Body of pancreas (tissue), 4 donors: ENCODE results near the gene TBRG4.

ENCODE experiments used
- POLR2A ChIP-seq, 3 donors: fragments of 450-650 bp; IDR thresholded peaks; one replicate each; pipeline ENCODE4 v1.6.1; 2016; ENCODE audit warnings: antibody characterized with exemption in 3 of 3, mild to moderate bottlenecking in 2 of 3
- TF ChIP-seq, protein P1 (sequence below), 7 experiments: fragments of 450-650 bp in 4 of 7; fragments of 200-600 bp in 3 of 7; sonication (generic) in 3 of 7; IDR thresholded peaks; one replicate each; pipeline ENCODE4 v1.5.1; 2016 to 2019; ENCODE audit warnings: antibody characterized with exemption in 7 of 7

DNA sequence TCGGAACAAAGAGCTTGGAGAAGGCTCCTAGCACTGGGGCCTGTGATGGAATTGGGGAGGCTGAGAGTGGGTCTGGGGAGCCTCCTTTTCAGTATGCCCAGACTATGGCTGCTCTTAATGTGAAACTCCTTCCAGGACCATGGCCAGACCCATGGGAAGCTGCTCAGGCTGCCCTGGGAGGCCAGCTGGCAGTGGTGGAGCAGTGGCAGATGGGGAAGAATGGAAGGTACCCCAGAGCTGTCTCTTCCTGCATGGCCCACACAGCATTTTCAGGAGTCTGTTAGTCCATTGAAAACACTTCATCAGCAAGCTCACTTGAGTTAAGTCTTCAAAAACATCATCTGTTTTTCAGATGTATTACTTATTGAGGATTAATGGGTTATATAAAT lies 41.2 kb downstream of the TBRG4 start:
- TF ChIP-seq, protein P1, sequence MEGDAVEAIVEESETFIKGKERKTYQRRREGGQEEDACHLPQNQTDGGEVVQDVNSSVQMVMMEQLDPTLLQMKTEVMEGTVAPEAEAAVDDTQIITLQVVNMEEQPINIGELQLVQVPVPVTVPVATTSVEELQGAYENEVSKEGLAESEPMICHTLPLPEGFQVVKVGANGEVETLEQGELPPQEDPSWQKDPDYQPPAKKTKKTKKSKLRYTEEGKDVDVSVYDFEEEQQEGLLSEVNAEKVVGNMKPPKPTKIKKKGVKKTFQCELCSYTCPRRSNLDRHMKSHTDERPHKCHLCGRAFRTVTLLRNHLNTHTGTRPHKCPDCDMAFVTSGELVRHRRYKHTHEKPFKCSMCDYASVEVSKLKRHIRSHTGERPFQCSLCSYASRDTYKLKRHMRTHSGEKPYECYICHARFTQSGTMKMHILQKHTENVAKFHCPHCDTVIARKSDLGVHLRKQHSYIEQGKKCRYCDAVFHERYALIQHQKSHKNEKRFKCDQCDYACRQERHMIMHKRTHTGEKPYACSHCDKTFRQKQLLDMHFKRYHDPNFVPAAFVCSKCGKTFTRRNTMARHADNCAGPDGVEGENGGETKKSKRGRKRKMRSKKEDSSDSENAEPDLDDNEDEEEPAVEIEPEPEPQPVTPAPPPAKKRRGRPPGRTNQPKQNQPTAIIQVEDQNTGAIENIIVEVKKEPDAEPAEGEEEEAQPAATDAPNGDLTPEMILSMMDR (IDR thresholded peaks at IDR 0.05), result no peak
- no peak for TF ChIP-seq POLR2A (IDR thresholded peaks at IDR 0.05)
